ENCODE results near the gene SCUBE1.

Gene SCUBE1

GRCh38 chr22:43169310-43170130 lies 173.7 kb downstream of the SCUBE1 start:
- no peak overlapping the region for H3K27ac Mint-ChIP-seq
- peaks cover 9% of the 10 kb centered on the region for H3K36me3 Mint-ChIP-seq
- no peaks in the 10 kb centered on the region for H3K4me1 Mint-ChIP-seq
- H3K4me3 Mint-ChIP-seq = no peak overlapping the region
- no peaks in the 10 kb centered on the region for H3K27me3 Mint-ChIP-seq
- DNase-seq (ENCODE audit: low spot score in 2 of 2) (no peak), ATAC-seq (ENCODE audit: low read depth) (no peak)
- no peaks in the 10 kb centered on the region for H3K9me3 Mint-ChIP-seq

- Mint-ChIP-seq H3K4me1 (peaks cover 7% of the 10 kb centered on the region), H3K36me3 (peaks cover 9% of the 10 kb centered on the region), H3K27ac (no peak overlapping the region)
Observed at GRCh38 chr22:43168471-43169309, 174.5 kb downstream of the SCUBE1 start.

GRCh38 chr22:43167001-43167589 lies 176.1 kb downstream of the SCUBE1 start:
- H3K4me3 Mint-ChIP-seq = no peak overlapping the region
- no peak overlapping the region for H3K27ac Mint-ChIP-seq
- ATAC-seq (ENCODE audit: low read depth) (no peak), DNase-seq (ENCODE audit: low spot score in 2 of 2) (no peak)
- H3K27me3 Mint-ChIP-seq = peaks cover 1% of the 10 kb centered on the region
- no peaks in the 10 kb centered on the region for H3K9me3 Mint-ChIP-seq
- H3K36me3 Mint-ChIP-seq = peaks cover 6% of the 10 kb centered on the region
- peaks cover 7% of the 10 kb centered on the region for H3K4me1 Mint-ChIP-seq

More at GRCh38 chr22:43168471-43169309, 174.5 kb downstream of the SCUBE1 start:
- DNase-seq (ENCODE audit: low spot score in 2 of 2) = no peak
- Mint-ChIP-seq H3K4me3 (no peak overlapping the region), H3K27me3 (no peaks in the 10 kb centered on the region), H3K9me3 (no peaks in the 10 kb centered on the region)
- ATAC-seq (ENCODE audit: low read depth) = no peak

- Mint-ChIP-seq H3K27me3 (peaks cover 1% of the 10 kb centered on the region), H3K4me3 (no peak overlapping the region), H3K9me3 (no peaks in the 10 kb centered on the region), H3K36me3 (peaks cover 6% of the 10 kb centered on the region), H3K4me1 (peaks cover 7% of the 10 kb centered on the region), H3K27ac (no peak overlapping the region)
- ATAC-seq (ENCODE audit: low read depth) (no peak), DNase-seq (ENCODE audit: low spot score in 2 of 2) (no peak)
Observed at GRCh38 chr22:43166132-43166930, 176.8 kb downstream of the SCUBE1 start.

- Mint-ChIP-seq H3K27ac (peak overlapping the region; percentile 22), H3K4me3 (no peak overlapping the region)
- ATAC-seq (ENCODE audit: low read depth) = no peak
Observed at GRCh38 chr22:43164636-43165035, 178.5 kb downstream of the SCUBE1 start.

GRCh38 chr22:43163241-43163795 lies 179.9 kb downstream of the SCUBE1 start:
- peaks cover 11% of the 10 kb centered on the region for H3K4me1 Mint-ChIP-seq
- H3K36me3 Mint-ChIP-seq = peaks cover 4% of the 10 kb centered on the region
- DNase-seq (ENCODE audit: low spot score in 2 of 2) (no peak), ATAC-seq (ENCODE audit: low read depth) (no peak)
- peaks cover 1% of the 10 kb centered on the region for H3K27me3 Mint-ChIP-seq
- peak overlapping the region; percentile 22 for H3K27ac Mint-ChIP-seq
- H3K4me3 Mint-ChIP-seq = no peak overlapping the region
- H3K9me3 Mint-ChIP-seq = no peaks in the 10 kb centered on the region

More at GRCh38 chr22:43164636-43165035, 178.5 kb downstream of the SCUBE1 start:
- peaks cover 1% of the 10 kb centered on the region for H3K27me3 Mint-ChIP-seq
- no peak for DNase-seq (ENCODE audit: low spot score in 2 of 2)
- no peaks in the 10 kb centered on the region for H3K9me3 Mint-ChIP-seq
- H3K36me3 Mint-ChIP-seq = peaks cover 4% of the 10 kb centered on the region
- peaks cover 7% of the 10 kb centered on the region for H3K4me1 Mint-ChIP-seq

GRCh38 chr22:43162412-43163150 lies 180.6 kb downstream of the SCUBE1 start:
- Mint-ChIP-seq H3K9me3 (no peaks in the 10 kb centered on the region), H3K36me3 (peaks cover under 1% of the 10 kb centered on the region), H3K4me1 (peaks cover 15% of the 10 kb centered on the region), H3K4me3 (no peak overlapping the region), H3K27ac (no peak overlapping the region), H3K27me3 (peaks cover 1% of the 10 kb centered on the region)
- DNase-seq (ENCODE audit: low spot score in 2 of 2) (no peak), ATAC-seq (ENCODE audit: low read depth) (no peak)

GRCh38 chr22:43160497-43161126 lies 182.6 kb downstream of the SCUBE1 start:
- Mint-ChIP-seq H3K27ac (no peak overlapping the region), H3K9me3 (no peaks in the 10 kb centered on the region)
- ATAC-seq (ENCODE audit: low read depth) = no peak

GRCh38 chr22:43159484-43160178 lies 183.5 kb downstream of the SCUBE1 start:
- Mint-ChIP-seq H3K9me3 (no peaks in the 10 kb centered on the region), H3K27me3 (peaks cover 1% of the 10 kb centered on the region), H3K36me3 (no peaks in the 10 kb centered on the region), H3K4me3 (no peak overlapping the region), H3K27ac (no peak overlapping the region), H3K4me1 (peaks cover 15% of the 10 kb centered on the region)
- DNase-seq (ENCODE audit: low spot score in 2 of 2) = no peak
- no peak for ATAC-seq (ENCODE audit: low read depth)

More at GRCh38 chr22:43160497-43161126, 182.6 kb downstream of the SCUBE1 start:
- DNase-seq (ENCODE audit: low spot score in 2 of 2) = no peak
- H3K27me3 Mint-ChIP-seq = peaks cover 1% of the 10 kb centered on the region
- no peak overlapping the region for H3K4me3 Mint-ChIP-seq
- H3K4me1 Mint-ChIP-seq = peaks cover 15% of the 10 kb centered on the region
- no peaks in the 10 kb centered on the region for H3K36me3 Mint-ChIP-seq

GRCh38 chr22:43158778-43159483 lies 184.2 kb downstream of the SCUBE1 start:
- Mint-ChIP-seq H3K27ac (no peak overlapping the region), H3K36me3 (no peaks in the 10 kb centered on the region), H3K4me3 (no peak overlapping the region), H3K27me3 (peaks cover 1% of the 10 kb centered on the region), H3K9me3 (no peaks in the 10 kb centered on the region), H3K4me1 (peaks cover 10% of the 10 kb centered on the region)
- ATAC-seq (ENCODE audit: low read depth) (no peak), DNase-seq (ENCODE audit: low spot score in 2 of 2) (no peak)

GRCh38 chr22:43157874-43158546 lies 185.2 kb downstream of the SCUBE1 start:
- no peak overlapping the region for H3K4me3 Mint-ChIP-seq
- H3K27ac Mint-ChIP-seq = no peak overlapping the region
- H3K4me1 Mint-ChIP-seq = peaks cover 9% of the 10 kb centered on the region
- peaks cover 2% of the 10 kb centered on the region for H3K27me3 Mint-ChIP-seq
- no peak for ATAC-seq (ENCODE audit: low read depth)
- DNase-seq (ENCODE audit: low spot score in 2 of 2) = no peak
- no peaks in the 10 kb centered on the region for H3K9me3 Mint-ChIP-seq
- H3K36me3 Mint-ChIP-seq = no peaks in the 10 kb centered on the region

Measured in memory B cell (primary cell).